HG03457 (cell line): ENCODE data around the gene CD68.
A peak's percentile ranks its signal among the peaks of the same experiment; 100 is the strongest.
"Not testable (repeated sequence)": the region's sequence is repeated elsewhere in the genome, so short reads cannot be mapped to it uniquely, and the experiment has no call there.

Experiments
- ATAC-seq: cut with Tn5 transposase; IDR thresholded peaks from one replicate; pipeline ENCODE4 v1.9.1; 2021; ENCODE audit warnings: moderate number of reproducible peaks; ENCODE audit not compliant: unreplicated experiment

The CD68 gene

GRCh38 chr17:7606280-7606679 is 26.8 kb downstream of the CD68 start:
- no peak for ATAC-seq

- no peak for ATAC-seq
Observed at GRCh38 chr17:7610641-7611040, 31.2 kb downstream of the CD68 start.

GRCh38 chr17:7611635-7612293 is 32.3 kb downstream of the CD68 start:
- no peak for ATAC-seq

GRCh38 chr17:7612294-7612640 is 32.8 kb downstream of the CD68 start:
- no peak for ATAC-seq

- no peak for ATAC-seq
Observed at GRCh38 chr17:7613769-7614424, 34.5 kb downstream of the CD68 start.

GRCh38 chr17:7614425-7615264 is 35.2 kb downstream of the CD68 start, which contains the start of gene FXR2:
TSS of gene FXR2 (minus strand) at chr17:7614897. CDS start at chr17:7614532, 365 bp downstream.
- peak; percentile 78 for ATAC-seq

- no peak for ATAC-seq
Observed at GRCh38 chr17:7615265-7615747, 35.9 kb downstream of the CD68 start.

- no peak for ATAC-seq
Observed at GRCh38 chr17:7618608-7619007, 39.2 kb downstream of the CD68 start.

- ATAC-seq = no peak
Observed at GRCh38 chr17:7620835-7621234, 41.4 kb downstream of the CD68 start.

- ATAC-seq = no peak
Observed at GRCh38 chr17:7623661-7624060, 44.2 kb downstream of the CD68 start.

GRCh38 chr17:7625749-7626148 is 46.3 kb downstream of the CD68 start:
- not testable (repeated sequence) for ATAC-seq

GRCh38 chr17:7626307-7626706 is 46.9 kb downstream of the CD68 start:
- no peak for ATAC-seq

GRCh38 chr17:7626956-7627249 is 47.5 kb downstream of the CD68 start:
- ATAC-seq = no peak

GRCh38 chr17:7627250-7628121 is 48.0 kb downstream of the CD68 start, which contains the start of gene SAT2:
TSS of gene SAT2 (minus strand) at chr17:7627821. CDS start at chr17:7627635, 186 bp downstream.
- no peak for ATAC-seq

GRCh38 chr17:7629939-7630571 is 50.6 kb downstream of the CD68 start, which contains the start of gene SHBG:
TSS of gene SHBG (plus strand) at chr17:7630135. CDS start at chr17:7630173, 38 bp downstream.
- no peak for ATAC-seq
